PC-3 (cell line): ENCODE data around the gene MICOS13. TPM values are rescaled to one million over a fixed set of nuclear protein-coding genes. Genes with fewer than 3 reads are reported as not detected.

Experiments
- ATAC-seq: fragments of 200-7000 bp; cut with Tn5 transposase; 2 replicates; pipeline ENCODE4 v1.9.1; 2020; ENCODE audit warnings: mild to moderate bottlenecking, moderate library complexity
- BruUV-seq: library from RNA; stranded (reverse); fragments of 400-500 nt; replicated peaks from 2 replicates; lab custom pipeline; 2021; lab: Mats Ljungman, UMichigan
- CTCF ChIA-PET: fragments of 300-600 bp; sonication (Branson Sonifier 250); formaldehyde crosslinking; loops from one replicate; lab custom pipeline; 2022; ENCODE audit warnings: antibody characterized with exemption; lab: Charles Lee
- POLR2A ChIA-PET: fragments of 300-600 bp; sonication (Branson Sonifier 250); formaldehyde crosslinking; loops from one replicate; lab custom pipeline; 2022; ENCODE audit warnings: antibody characterized with exemption; ENCODE audit not compliant: unreplicated experiment; lab: Charles Lee
- DNase-seq: peaks from one replicate; pipeline ENCODE4 v3.0.0-alpha.2; 2015
- H2AFZ ChIP-seq: fragments of 300-600 bp; sonication (generic); 2 replicates; pipeline ENCODE4 v1.6.0; 2016; ENCODE audit warnings: antibody characterized with exemption, low read length
- H3F3A ChIP-seq: fragments of 300-600 bp; sonication (generic); one replicate; pipeline ENCODE4 v1.6.0; 2017; ENCODE audit warnings: antibody characterized with exemption, low read length, control low read depth, mild to moderate bottlenecking; ENCODE audit not compliant: unreplicated experiment
- H3K27ac ChIP-seq: fragments of 300-600 bp; sonication (generic); 2 replicates; pipeline ENCODE4 v1.5.1; 2016; ENCODE audit warnings: mild to moderate bottlenecking, low read length
- H3K27me3 ChIP-seq: fragments of 300-600 bp; sonication (generic); 2 replicates; pipeline ENCODE4 v1.6.1; 2016; ENCODE audit warnings: low read length, mixed read lengths
- H3K36me3 ChIP-seq: fragments of 300-600 bp; sonication (generic); 2 replicates; pipeline ENCODE4 v1.6.1; 2016; ENCODE audit warnings: low read depth, mixed run types, low read length, mixed read lengths
- H3K4me1 ChIP-seq: fragments of 300-600 bp; sonication (generic); 2 replicates; pipeline ENCODE4 v1.5.1; 2016; ENCODE audit warnings: low read length; ENCODE audit not compliant: insufficient read depth
- H3K4me2 ChIP-seq: fragments of 300-600 bp; sonication (generic); 2 replicates; pipeline ENCODE4 v1.6.0; 2016; ENCODE audit warnings: low read length
- H3K4me3 ChIP-seq: fragments of 300-600 bp; sonication (generic); 2 replicates; pipeline ENCODE4 v1.5.1; 2016; ENCODE audit warnings: mild to moderate bottlenecking, low read length, mixed read lengths
- H3K79me2 ChIP-seq: fragments of 300-600 bp; sonication (generic); 2 replicates; pipeline ENCODE4 v1.6.1; 2017; ENCODE audit warnings: low read length, mixed read lengths
- H3K9ac ChIP-seq: fragments of 300-600 bp; sonication (generic); 2 replicates; pipeline ENCODE4 v1.6.0; 2016; ENCODE audit warnings: mild to moderate bottlenecking, low read length
- H3K9me2 ChIP-seq: fragments of 300-600 bp; sonication (generic); replicated peaks from 2 replicates; pipeline ENCODE4 v1.6.1; 2016; ENCODE audit warnings: mixed run types, low read length, mixed read lengths
- H3K9me3 ChIP-seq: fragments of 300-600 bp; sonication (generic); 2 replicates; pipeline ENCODE4 v1.6.1; 2016; ENCODE audit warnings: low read length, mixed read lengths
- H4K20me1 ChIP-seq: fragments of 300-600 bp; sonication (generic); 2 replicates; pipeline ENCODE4 v1.6.1; 2016; ENCODE audit warnings: low read length, mixed read lengths
- CTCF ChIP-seq: fragments of 300-600 bp; sonication (generic); conservative IDR thresholded peaks from 2 replicates; pipeline ENCODE4 v1.5.1; 2017; ENCODE audit warnings: antibody characterized with exemption, low read depth, mild to moderate bottlenecking, low read length
- EZH2 ChIP-seq: fragments of 300-600 bp; sonication (generic); IDR thresholded peaks from one replicate; pipeline ENCODE4 v1.6.1; 2017; ENCODE audit warnings: antibody characterized with exemption, mild to moderate bottlenecking, low read length; ENCODE audit not compliant: unreplicated experiment
- EZH2phosphoT487 ChIP-seq: fragments of 300-600 bp; sonication (generic); IDR thresholded peaks from 2 replicates; pipeline ENCODE4 v1.6.1; 2018; ENCODE audit warnings: mild to moderate bottlenecking, antibody characterized with exemption, low read length, borderline replicate concordance
- intact Hi-C: fragments of 100-400 bp; cut with micrococcal nuclease; formaldehyde crosslinking; loops from 2 replicates; pipeline ENCODE4 v1.9.0; 2023
- total RNA-seq: library from RNA; depleted of rRNA; stranded (reverse); fragments of >200 nt; gene quantifications from 2 replicates; pipeline ENCODE4 v1.2.3, GENCODE V29; 2014

Gene MICOS13
- total RNA-seq, 1 experiment from 2014 or later = 456 TPM

GRCh38 chr19:5676105-5676771, 4.1 kb downstream of the MICOS13 start:
- Histone ChIP-seq H3K27me3 (no peaks in the 10 kb centered on the region), H3K4me2 (no peak overlapping the region), H3K79me2 (peaks cover 13% of the 10 kb centered on the region), H2AFZ (no peak overlapping the region), H3K9ac (no peak overlapping the region), H3F3A (no peaks in the 10 kb centered on the region), H3K9me3 (no peaks in the 10 kb centered on the region), H3K36me3 (no peaks in the 10 kb centered on the region; the same call in 1 of the 2 replicates), H3K4me1 (peaks cover 8% of the 10 kb centered on the region; the same call in 1 of the 2 replicates), H4K20me1 (no peaks in the 10 kb centered on the region), H3K4me3 (no peak overlapping the region), H3K9me2 (no peaks in the 10 kb centered on the region), H3K27ac (no peak overlapping the region)
- TF ChIP-seq EZH2phosphoT487 = no peak
- no peak for TF ChIP-seq EZH2
- no peak for TF ChIP-seq CTCF
- no TSS peak for BruUV-seq
- ATAC-seq (no peak), DNase-seq (no peak)
- CTCF ChIA-PET = interaction anchor here (0.6 kb wide), 1 partner anchor 14 kb away, joined by 3 read pairs; the partner anchor contains the start of gene RPL36
- POLR2A ChIA-PET = interaction anchor here (0.5 kb wide), 1 partner anchor 308 kb away, joined by 10 read pairs; no protein-coding TSS in a partner anchor
- intact Hi-C loops = no loop called here

- CTCF ChIA-PET = no interaction called here
Measured at GRCh38 chr19:5674714-5675113, 5.6 kb downstream of the MICOS13 start.

More at GRCh38 chr19:5674714-5675113, 5.6 kb downstream of the MICOS13 start:
- Histone ChIP-seq H3F3A (no peaks in the 10 kb centered on the region), H4K20me1 (no peaks in the 10 kb centered on the region), H2AFZ (no peak overlapping the region), H3K9ac (no peak overlapping the region), H3K4me3 (no peak overlapping the region), H3K36me3 (peaks cover 2% of the 10 kb centered on the region), H3K27me3 (no peaks in the 10 kb centered on the region), H3K4me1 (peaks cover 5% of the 10 kb centered on the region; the same call in 1 of the 2 replicates), H3K79me2 (peaks cover 9% of the 10 kb centered on the region), H3K27ac (no peak overlapping the region), H3K4me2 (no peak overlapping the region), H3K9me3 (no peaks in the 10 kb centered on the region), H3K9me2 (no peaks in the 10 kb centered on the region)
- ATAC-seq (no peak), DNase-seq (no peak)
- TF ChIP-seq EZH2phosphoT487 (no peak), CTCF (no peak), EZH2 (no peak)
- POLR2A ChIA-PET = interaction anchor here (0.5 kb wide), 1 partner anchor 12 kb away, joined by 14 read pairs; no protein-coding TSS in a partner anchor
- BruUV-seq = no TSS peak
- intact Hi-C loops = no loop called here
